ENCODE data around the gene OSBPL7.

The OSBPL7 gene

GRCh38 chr17:47844814-47845715, 23.5 kb upstream of the OSBPL7 start:
- in situ Hi-C loops (cut with HindIII; ENCODE audit: low pct_unique_long_range_greater_than_20kb, low sequenced_read_pairs) = no loop called here
- no peak for TF ChIP-seq JUND (IDR thresholded peaks at IDR 0.05; ENCODE audit: low read depth)
- DNase-seq (ENCODE audit: low read depth in 1 of 2, low spot score in 1 of 2) = peak in 1 of 2 experiments; percentile 40

GRCh38 chr17:47844227-47844626, 22.6 kb upstream of the OSBPL7 start:
- no peak for TF ChIP-seq JUND (IDR thresholded peaks at IDR 0.05; ENCODE audit: low read depth)
- in situ Hi-C loops (cut with HindIII; ENCODE audit: low pct_unique_long_range_greater_than_20kb, low sequenced_read_pairs) = no loop called here
- peak in 1 of 2 experiments; percentile 23 for DNase-seq (ENCODE audit: low read depth in 1 of 2, low spot score in 1 of 2)

GRCh38 chr17:47843391-47843730, 21.8 kb upstream of the OSBPL7 start:
- in situ Hi-C loops (cut with HindIII; ENCODE audit: low pct_unique_long_range_greater_than_20kb, low sequenced_read_pairs) = no loop called here
- no peak for TF ChIP-seq JUND (IDR thresholded peaks at IDR 0.05; ENCODE audit: low read depth)
- DNase-seq (ENCODE audit: low read depth in 1 of 2, low spot score in 1 of 2) = no peak

- DNase-seq (ENCODE audit: low read depth in 1 of 2, low spot score in 1 of 2) = no peak
- TF ChIP-seq JUND (IDR thresholded peaks at IDR 0.05; ENCODE audit: low read depth) = no peak
- in situ Hi-C loops (cut with HindIII; ENCODE audit: low pct_unique_long_range_greater_than_20kb, low sequenced_read_pairs) = no loop called here
Measured at GRCh38 chr17:47841488-47842291, 20.1 kb upstream of the OSBPL7 start.

GRCh38 chr17:47840742-47841487, 19.3 kb upstream of the OSBPL7 start, which contains the start of gene SCRN2:
Gene SCRN2, minus strand, starts transcription at chr17:47841273. Its CDS starts 430 bp downstream, at chr17:47840843.
- in situ Hi-C loops (cut with HindIII; ENCODE audit: low pct_unique_long_range_greater_than_20kb, low sequenced_read_pairs) = no loop called here
- peak; percentile 91 to 92 for DNase-seq (ENCODE audit: low read depth in 1 of 2, low spot score in 1 of 2)
- TF ChIP-seq JUND (IDR thresholded peaks at IDR 0.05; ENCODE audit: low read depth) = no peak

- no peak for TF ChIP-seq JUND (IDR thresholded peaks at IDR 0.05; ENCODE audit: low read depth)
- in situ Hi-C loops (cut with HindIII; ENCODE audit: low pct_unique_long_range_greater_than_20kb, low sequenced_read_pairs) = no loop called here
- peak in 1 of 2 experiments; percentile 27 for DNase-seq (ENCODE audit: low read depth in 1 of 2, low spot score in 1 of 2)
Measured at GRCh38 chr17:47840001-47840741, 18.6 kb upstream of the OSBPL7 start.

- DNase-seq (ENCODE audit: low read depth in 1 of 2, low spot score in 1 of 2) = no peak
- TF ChIP-seq JUND (IDR thresholded peaks at IDR 0.05; ENCODE audit: low read depth) = no peak
- in situ Hi-C loops (cut with HindIII; ENCODE audit: low pct_unique_long_range_greater_than_20kb, low sequenced_read_pairs) = no loop called here
Measured at GRCh38 chr17:47839071-47839470, 17.5 kb upstream of the OSBPL7 start.

GRCh38 chr17:47838636-47839035, 17.0 kb upstream of the OSBPL7 start:
- no peak for TF ChIP-seq JUND (IDR thresholded peaks at IDR 0.05; ENCODE audit: low read depth)
- in situ Hi-C loops (cut with HindIII; ENCODE audit: low pct_unique_long_range_greater_than_20kb, low sequenced_read_pairs) = no loop called here
- DNase-seq (ENCODE audit: low read depth in 1 of 2, low spot score in 1 of 2) = no peak

- TF ChIP-seq JUND (IDR thresholded peaks at IDR 0.05; ENCODE audit: low read depth) = no peak
- in situ Hi-C loops (cut with HindIII; ENCODE audit: low pct_unique_long_range_greater_than_20kb, low sequenced_read_pairs) = no loop called here
- DNase-seq (ENCODE audit: low read depth in 1 of 2, low spot score in 1 of 2) = no peak
Measured at GRCh38 chr17:47837401-47838039, 15.9 kb upstream of the OSBPL7 start.

- in situ Hi-C loops (cut with HindIII; ENCODE audit: low pct_unique_long_range_greater_than_20kb, low sequenced_read_pairs) = no loop called here
- DNase-seq (ENCODE audit: low read depth in 1 of 2, low spot score in 1 of 2) = no peak
- no peak for TF ChIP-seq JUND (IDR thresholded peaks at IDR 0.05; ENCODE audit: low read depth)
Measured at GRCh38 chr17:47836601-47837000, 15.0 kb upstream of the OSBPL7 start.

- no peak for TF ChIP-seq JUND (IDR thresholded peaks at IDR 0.05; ENCODE audit: low read depth)
- DNase-seq (ENCODE audit: low read depth in 1 of 2, low spot score in 1 of 2) = no peak
- in situ Hi-C loops (cut with HindIII; ENCODE audit: low pct_unique_long_range_greater_than_20kb, low sequenced_read_pairs) = no loop called here
Measured at GRCh38 chr17:47834756-47835155, 13.2 kb upstream of the OSBPL7 start.
